HG03565 (cell line): ENCODE measurements around the gene LCE2D.

Experiments used
- ATAC-seq: cut with Tn5 transposase; IDR thresholded peaks from one replicate; pipeline ENCODE4 v1.9.1; 2021; ENCODE audit warnings: mild to moderate bottlenecking, moderate library complexity; ENCODE audit not compliant: unreplicated experiment

The LCE2D gene

DNA sequence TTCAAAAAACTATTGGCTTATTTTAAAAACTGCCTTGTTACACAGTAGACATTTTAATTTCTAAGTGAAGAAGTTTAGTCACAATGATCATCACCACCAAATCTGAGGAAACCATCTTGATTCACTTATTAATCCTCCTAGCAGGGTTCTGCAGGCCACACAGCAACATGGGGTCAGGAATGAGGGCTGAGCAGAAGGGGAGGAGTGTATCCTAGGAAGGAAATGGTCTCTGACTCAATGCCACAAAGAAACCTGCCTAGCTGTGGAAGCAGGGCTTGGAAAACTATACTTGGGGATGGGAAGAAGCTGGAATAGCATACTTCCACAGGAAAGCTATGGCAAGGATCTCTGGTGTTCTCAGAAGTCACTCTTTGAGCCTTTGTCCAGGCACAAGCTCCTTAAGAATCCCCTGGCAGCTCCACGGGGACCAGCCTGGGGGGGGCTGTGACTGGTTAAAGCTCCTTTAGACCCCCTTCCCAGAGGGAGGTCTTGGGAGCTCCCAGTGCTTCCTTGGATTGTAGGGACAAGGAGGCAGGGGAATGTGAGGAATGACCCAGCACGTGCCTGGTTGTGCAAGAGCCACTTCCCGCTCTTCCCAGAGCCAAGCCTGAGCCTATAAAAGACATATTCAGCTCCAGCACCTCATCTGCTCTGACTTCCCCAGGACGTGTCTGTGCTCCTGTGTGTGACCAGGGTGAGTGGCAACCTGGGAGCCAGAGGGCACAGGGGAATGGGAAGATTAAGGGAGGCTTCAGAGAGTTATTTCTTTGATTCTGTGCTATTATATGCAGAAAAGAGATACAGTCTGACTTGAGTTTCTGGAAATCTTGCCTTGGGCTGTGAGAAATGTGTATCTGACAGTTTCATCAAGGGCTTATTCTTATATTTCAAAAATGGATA is 34.8 kb downstream of the LCE2D start, which contains the start of gene LCE2A:
Gene LCE2A (plus strand): TSS at position 645 of the 900 bp plus-strand sequence. CDS start 557 bp downstream, outside the sequence.
- no peak for ATAC-seq

DNA sequence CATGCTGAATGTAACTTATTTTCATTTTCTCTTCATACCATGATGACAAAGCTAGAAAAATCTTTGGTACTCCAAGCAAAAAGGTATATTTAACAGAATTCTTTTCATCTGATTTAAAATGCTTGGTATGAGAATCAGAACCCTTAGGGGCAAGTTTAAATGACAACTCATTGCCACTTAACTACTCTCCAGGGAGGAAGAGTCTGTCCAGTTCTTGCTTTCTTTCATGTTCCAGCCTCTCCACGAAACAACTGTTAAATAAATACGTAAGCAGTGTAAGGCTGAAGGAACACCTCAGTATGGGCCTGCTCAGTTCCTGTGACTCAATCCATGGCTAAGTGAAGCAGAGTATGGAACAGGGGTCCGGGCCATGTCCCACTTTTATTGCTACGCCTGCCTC is 36.6 kb downstream of the LCE2D start:
- no peak for ATAC-seq

- no peak for ATAC-seq
Observed at GRCh38 chr1:152707860-152708259, 44.7 kb downstream of the LCE2D start, which contains the start of gene LCE4A. TSS of gene LCE4A (plus strand) at chr1:152708160. CDS start at chr1:152709076, 916 bp downstream.
